Endometrial microvascular endothelial cells (primary cell): ENCODE data around the gene CRX. TPM values are rescaled to one million over a fixed set of nuclear protein-coding genes. Genes with fewer than 3 reads are reported as not detected.
"Not testable (repeated sequence)": the region's sequence is repeated elsewhere in the genome, so short reads cannot be mapped to it uniquely, and the experiment has no call there.

Source experiments
- in situ Hi-C: cut with HindIII; loops from 2 replicates; pipeline ENCODE4 v1.10.0; 2017; ENCODE audit warnings: low sequenced_read_pairs, low pct_unique_long_range_greater_than_20kb; ENCODE audit errors: inconsistent ontology term
- total RNA-seq: library from RNA; depleted of rRNA; stranded (reverse); fragments of >200 nt; gene quantifications from one replicate; pipeline ENCODE4 v1.2.3, GENCODE V29; 2015; ENCODE audit errors: inconsistent ontology term

The CRX gene
- total RNA-seq, 1 donor from 2014 or later: not detected

DNA sequence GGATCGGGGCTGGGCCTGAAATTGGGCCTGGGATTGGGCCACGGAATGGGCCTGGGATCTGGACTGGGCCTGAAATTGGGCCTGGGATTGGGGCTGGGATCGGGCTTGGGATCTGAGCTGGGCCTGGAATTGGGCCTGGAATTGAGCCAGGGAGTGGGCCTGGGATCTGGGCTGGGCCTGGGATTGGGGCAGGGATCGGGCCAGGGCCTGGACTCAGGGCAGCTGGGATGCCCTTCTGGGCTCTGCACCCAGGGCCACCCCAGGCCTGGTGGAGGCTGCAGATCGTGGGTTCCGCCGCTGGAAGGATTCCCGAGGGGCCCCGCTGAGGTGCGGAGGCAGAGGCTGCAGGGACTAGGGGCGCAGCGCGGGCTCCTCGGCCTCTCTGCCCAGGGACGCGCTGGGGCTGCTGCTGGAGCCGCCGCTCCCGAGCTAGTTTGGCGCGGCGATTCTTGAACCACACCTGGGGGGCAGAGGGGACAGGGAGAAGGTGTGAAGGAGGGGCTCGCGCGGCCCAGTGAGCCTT, 19.2 kb upstream of the CRX start:
- in situ Hi-C loops: no loop called here

DNA sequence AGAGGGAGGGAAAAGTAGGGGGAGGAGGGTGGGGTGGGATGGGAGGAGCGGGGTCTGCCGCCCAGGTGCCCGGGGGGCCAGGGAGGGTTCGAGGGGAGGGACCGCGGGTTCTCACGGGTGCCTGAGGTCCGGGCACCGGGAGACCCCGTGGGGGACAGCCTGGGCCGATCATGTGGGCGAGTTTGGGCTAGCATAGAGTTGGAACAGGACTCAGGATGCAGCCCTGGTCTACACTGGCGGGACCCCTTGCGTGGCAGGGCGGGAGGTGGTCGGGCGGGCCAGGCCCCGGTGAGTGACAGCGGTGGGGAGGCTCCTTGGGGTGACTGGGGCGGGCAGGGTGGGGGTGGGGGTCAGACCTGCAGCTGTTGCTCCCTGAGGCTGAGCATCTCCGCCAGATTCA, 18.6 kb upstream of the CRX start:
- in situ Hi-C loops: not testable (repeated sequence)

DNA sequence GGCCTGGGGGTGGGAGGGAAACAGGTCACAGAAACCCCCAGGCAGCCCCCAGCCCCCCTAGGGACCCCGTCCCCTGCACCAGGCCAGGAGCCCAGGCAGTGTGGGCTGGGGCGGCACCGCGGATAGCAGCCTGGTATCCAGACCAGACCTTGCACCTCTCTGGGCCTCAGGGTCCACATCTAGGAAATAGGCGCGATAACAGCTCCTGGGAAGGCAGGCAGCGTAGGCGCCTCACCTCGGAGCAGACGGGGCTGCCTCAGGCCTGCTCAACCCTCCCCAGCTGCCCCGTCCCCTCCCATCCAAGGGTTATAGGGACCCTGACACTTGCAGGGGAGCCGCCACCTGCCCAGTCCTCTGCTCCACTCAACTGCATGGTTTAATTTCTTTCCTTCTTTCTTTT, 18.1 kb upstream of the CRX start:
- in situ Hi-C loops: not testable (repeated sequence)

DNA sequence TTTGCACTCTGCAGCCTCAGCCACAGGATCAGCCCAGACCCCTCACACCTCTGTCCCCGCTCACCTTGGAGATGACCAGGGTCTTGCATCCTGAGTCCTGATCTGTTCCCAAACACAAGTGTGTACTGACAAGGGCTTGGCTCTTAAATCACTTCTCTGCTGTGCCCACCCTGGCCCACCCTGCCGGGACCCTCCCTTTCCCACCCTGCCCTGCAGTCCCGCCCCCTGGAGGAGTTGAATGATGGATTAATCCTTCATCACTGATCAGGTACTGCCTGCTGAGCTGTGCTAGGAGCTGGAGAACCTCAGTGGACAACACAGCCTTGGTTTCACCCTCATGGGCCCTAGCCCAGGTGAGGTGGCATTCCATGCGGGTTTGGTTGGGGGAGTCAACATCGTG, 17.3 kb upstream of the CRX start, which contains the start of gene TPRX1:
TSS of gene TPRX1 (minus strand) at position 101 of the 400 bp plus-strand sequence. CDS start at position 89, 12 bp downstream.
- in situ Hi-C loops: not testable (repeated sequence)

DNA sequence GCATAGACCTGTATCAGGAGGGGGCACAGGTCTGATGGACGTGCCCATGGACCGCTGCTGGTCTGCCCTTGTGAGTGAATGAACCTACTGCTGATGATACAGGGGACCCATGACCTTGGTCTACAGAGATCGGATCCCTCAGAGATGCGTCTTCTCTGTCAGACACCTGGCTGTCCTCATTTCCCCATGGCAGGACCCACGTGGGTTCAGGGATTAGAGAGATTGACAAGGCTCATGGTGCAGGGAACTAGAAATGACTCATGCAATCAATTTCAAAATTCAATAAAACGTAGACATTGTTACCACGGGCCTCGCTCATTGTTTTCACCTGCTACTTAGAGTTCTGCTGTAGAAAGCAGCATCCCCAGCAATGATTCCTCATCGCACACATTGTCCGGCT, 16.4 kb upstream of the CRX start:
- in situ Hi-C loops: no loop called here

DNA sequence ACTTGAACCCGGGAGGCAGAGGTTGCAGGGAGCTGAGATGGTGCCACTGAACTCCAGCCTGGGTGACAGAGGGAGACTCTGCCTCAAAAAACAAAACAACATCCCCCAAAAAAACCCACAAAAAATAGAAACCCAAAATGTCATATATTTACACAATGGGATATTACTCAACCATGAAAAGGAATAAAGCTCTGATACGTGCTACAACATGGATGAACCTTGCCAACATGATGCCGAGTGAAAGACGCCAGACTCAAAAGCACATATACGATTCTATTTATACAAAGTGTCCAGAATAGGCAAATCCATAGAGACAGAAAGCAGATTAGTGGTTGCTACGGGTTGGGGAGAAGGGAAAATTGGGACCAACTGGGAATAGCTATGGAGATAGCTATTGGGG, 15.3 kb upstream of the CRX start:
- in situ Hi-C loops: no loop called here

DNA sequence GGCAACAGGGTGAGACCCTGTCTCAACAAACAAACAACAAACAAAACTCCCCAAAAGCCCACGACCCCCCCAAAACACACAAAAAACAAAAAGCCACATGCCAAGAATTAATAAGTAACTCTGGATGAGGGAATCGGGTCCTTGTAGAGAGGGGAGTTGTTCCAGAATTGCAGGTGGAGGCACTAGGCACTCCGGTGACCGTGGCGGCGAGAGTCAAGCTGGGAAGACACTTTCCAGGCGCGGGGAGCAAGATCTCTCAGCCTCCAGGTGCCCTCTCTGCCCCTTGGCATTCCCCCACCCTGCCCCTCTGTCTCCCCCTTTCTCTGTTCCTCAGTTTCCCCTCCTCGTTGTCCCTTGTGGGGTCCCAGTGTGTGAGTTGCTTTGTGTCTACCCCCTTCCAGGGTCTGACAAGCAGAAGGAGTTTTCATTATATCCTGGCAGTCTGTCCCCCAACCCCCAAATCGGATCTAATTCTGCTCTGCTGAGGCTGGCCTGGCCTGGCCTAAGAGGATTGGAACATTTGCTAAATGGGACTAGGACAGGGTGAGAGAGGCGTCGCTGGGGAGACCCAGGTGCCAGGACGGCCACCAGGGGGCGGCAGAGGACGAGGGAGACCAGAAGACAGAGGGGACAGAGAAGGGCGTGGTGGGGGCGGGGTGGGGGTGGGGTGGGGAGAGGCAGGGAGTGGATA, 8.3 kb upstream of the CRX start:
- in situ Hi-C loops: no loop called here

DNA sequence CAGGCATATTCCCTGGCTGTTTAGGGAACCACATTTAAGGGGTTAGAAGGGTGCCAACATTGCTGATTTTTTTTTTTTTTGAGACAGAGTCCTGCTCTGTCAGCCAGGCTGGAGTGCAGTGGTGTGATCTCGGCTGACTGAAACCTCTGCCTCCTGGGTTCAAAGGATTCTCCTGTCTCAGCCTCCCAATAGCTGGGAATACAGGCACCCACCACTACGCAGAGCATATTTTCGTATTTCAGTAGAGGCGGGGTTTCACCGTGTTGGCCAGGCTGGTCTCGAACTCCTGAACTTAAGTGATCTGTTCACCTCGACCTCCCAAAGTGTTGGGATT, 7.8 kb upstream of the CRX start:
- in situ Hi-C loops: no loop called here

DNA sequence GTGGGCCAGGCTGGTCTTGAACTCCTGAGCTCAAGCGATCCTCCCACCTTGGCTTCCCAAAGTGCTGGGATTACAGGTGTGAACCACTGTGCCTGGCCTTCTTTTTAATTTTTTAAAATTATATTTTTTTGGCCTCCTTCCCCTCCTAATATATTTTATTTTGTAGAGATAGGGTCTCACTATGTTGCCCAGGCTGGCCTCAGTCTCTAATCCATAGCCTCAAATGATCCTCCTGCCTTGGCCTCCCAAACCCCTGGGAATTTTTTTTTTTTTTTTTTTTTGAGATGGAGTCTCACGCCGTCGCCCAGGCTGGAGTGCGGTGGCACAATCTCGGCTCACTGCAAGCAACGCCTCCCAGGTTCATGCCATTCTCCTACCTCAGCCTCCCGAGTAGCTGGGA, 5.5 kb upstream of the CRX start:
- in situ Hi-C loops: not testable (repeated sequence)

DNA sequence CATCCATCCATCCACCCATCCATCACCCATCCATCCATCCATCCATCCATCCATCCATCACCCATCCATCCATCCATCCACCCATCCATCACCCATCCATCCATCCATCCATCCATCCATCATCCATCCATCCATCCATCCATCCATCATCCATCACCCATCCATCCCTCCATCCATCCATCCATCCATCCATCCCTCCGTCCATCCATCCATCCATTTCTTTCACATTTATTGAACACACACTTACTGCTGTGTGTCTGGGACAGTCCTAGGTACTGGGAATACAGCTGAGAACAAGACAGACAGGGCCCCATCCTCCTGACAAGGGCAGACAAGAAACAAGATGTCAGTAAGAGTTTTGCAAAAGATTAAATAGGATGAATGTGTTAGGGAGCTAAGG, 3.5 kb upstream of the CRX start:
- in situ Hi-C loops: not testable (repeated sequence)

DNA sequence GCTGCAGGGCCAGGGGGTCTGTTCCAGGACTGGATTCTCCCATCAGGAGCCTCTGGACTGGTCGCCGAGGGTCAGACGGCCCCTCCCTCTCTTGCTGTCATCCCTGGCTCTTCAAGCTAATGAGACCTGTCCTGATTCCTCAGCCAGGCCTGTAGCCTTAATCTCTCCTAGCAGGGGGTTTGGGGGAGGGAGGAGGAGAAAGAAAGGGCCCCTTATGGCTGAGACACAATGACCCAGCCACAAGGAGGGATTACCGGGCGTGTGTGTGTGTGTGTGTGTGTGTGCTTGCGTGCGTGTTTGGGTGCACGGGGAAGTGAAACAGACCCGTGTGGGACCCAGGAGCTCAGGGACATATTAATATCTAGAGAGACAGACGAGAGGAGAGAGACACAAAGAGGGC, 1.9 kb upstream of the CRX start:
- in situ Hi-C loops: no loop called here

DNA sequence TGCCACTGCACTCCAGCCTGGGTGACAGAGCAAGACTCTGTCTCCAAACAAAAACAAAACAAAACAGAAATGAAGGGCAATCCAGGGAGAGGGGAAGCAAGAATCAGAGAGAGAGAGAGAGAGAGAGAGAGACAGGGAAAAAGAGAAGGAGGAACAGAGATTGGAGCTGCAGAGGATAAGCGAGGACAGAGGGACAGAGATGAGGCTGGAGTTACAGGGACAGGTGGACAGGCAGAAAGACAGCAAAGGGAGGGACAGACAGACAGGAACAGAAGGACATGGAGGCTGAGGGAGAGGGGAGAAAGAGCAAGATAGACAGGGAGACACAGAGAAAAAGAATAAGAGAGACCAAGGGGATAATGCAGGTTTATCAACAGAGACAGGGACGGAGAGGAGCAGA, 1.3 kb upstream of the CRX start:
- in situ Hi-C loops: no loop called here

DNA sequence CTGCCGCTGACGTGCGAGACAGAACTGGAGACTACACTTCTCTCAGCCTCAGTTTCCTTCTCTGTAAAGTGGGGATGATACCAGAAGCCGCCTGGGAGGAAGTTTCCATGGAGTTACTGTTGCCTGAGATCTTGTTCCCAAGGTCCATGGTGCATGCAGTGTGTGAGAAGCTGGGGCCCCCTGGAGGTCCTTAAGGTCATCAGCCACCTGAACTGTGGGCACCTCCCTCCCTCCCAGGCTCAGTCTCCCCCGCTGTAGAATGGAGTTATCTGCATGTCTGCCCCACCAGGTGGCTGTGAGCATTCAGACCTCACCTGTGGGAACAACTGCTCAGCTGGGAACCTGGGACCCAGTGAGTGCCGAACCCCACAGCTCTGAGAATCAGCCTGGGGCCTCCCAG, 2.7 kb downstream of the CRX start:
- in situ Hi-C loops: no loop called here

DNA sequence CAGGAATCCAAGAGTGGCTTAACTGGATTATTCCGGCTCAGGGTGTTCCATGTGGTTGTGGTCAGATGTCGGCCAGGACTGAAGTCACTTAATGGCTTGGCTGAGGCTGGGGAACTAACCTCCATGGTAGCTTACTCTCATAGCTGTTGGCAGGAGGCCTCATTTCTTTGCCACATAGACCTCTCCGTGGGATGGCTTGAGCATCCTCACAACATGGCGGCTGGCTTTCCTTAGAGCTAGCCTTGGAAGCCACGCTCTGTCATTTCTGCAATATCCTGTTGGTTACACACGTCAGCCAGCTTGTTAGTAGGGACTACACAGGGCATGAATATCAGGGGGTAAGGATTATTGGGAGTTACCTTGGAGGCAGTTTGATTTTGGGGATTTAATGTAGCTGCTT, 5.1 kb downstream of the CRX start:
- in situ Hi-C loops: no loop called here

DNA sequence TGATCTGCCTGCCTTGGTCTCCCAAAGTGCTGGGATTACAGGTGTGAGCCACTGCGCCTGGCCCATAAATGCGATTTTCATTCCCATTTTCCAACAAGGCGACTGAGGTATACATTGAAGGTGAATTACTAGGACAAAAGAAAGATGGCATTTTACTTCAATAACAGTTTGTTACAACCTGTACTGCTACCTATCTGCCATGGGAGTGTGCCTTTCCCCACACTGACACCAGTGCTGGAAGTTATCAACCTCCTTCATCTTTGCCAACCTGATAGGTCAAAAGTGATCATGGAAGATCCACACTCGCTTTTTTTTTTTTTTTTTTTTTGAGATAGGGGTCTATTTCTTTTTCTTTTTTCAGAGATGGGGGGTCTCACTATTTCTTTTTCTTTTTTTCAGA, 11.0 kb downstream of the CRX start:
- in situ Hi-C loops: no loop called here

DNA sequence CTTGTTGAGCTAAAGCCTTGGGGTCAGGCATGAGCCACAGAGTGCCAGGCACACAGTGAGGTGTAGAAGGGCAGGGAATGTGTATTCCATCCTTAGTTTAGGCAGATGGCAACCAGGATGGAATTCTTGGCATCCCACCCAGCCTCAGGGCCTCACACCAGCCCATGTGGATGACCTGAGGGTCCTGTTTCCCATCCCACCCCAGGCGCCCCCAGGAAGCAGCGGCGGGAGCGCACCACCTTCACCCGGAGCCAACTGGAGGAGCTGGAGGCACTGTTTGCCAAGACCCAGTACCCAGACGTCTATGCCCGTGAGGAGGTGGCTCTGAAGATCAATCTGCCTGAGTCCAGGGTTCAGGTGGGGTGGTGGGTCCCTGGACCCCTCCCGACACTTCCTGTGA, 14.3 kb downstream of the CRX start:
- in situ Hi-C loops: no loop called here

DNA sequence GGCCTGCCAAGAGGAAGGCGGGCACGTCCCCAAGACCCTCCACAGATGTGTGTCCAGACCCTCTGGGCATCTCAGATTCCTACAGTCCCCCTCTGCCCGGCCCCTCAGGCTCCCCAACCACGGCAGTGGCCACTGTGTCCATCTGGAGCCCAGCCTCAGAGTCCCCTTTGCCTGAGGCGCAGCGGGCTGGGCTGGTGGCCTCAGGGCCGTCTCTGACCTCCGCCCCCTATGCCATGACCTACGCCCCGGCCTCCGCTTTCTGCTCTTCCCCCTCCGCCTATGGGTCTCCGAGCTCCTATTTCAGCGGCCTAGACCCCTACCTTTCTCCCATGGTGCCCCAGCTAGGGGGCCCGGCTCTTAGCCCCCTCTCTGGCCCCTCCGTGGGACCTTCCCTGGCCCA, 17.7 kb downstream of the CRX start:
- in situ Hi-C loops: no loop called here

DNA sequence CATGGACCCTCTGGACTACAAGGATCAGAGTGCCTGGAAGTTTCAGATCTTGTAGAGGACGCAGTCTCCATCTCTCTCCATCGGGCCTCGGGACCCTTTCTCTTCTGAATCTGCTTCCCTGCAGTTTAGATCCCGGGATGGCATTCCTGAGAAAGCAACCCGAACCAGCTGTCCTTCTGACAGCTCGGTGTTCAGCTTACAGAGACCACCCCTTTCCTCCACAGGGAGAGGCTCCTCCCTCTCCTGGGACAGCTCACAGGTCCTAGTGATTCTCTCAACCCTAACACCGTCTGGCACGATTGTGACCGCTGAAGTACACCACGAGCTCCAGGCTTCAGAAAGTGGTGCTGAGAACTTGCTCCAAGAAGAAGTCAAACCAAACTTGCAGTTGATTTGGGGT, 18.2 kb downstream of the CRX start:
- in situ Hi-C loops: no loop called here

DNA sequence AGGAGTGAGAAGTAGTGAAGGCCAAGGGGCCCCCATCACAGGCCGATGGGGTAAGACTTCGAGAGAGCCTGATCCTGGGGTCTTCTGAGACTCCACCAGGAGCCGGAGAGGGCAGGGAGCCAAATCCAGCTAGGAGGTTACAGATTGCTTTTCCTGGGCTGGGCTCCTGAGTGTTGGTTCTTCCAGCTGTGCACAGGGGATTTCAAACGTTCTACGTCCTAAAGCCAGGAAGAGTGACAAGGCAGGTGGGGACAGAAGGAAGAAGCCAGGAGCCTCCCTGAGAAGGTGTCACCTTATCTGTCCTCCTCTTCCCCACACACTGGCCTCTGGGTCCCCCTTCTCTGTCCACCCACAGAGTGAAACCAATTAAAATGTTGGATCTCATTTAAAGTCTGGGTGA, 21.2 kb downstream of the CRX start:
- in situ Hi-C loops: no loop called here

DNA sequence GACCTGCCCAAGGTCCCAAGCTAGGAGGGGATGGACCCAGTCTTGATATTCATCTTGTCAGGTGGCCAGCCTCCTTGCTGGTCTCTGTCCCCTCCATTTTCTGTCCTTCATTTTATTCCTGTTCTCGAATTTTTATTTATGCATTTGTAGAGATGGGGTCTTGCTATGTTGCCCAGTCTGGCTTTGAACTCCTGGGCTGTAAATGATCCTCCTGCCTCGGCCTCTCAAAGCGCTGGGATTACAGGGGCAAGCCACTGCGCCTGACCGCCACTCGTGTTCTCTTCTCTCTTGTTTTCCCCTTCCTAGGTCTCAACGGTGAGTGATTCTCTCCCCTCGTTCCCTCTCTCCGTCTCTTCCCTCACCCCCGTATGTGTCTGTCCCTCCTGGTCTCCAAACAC, 26.7 kb downstream of the CRX start:
- in situ Hi-C loops: no loop called here

DNA sequence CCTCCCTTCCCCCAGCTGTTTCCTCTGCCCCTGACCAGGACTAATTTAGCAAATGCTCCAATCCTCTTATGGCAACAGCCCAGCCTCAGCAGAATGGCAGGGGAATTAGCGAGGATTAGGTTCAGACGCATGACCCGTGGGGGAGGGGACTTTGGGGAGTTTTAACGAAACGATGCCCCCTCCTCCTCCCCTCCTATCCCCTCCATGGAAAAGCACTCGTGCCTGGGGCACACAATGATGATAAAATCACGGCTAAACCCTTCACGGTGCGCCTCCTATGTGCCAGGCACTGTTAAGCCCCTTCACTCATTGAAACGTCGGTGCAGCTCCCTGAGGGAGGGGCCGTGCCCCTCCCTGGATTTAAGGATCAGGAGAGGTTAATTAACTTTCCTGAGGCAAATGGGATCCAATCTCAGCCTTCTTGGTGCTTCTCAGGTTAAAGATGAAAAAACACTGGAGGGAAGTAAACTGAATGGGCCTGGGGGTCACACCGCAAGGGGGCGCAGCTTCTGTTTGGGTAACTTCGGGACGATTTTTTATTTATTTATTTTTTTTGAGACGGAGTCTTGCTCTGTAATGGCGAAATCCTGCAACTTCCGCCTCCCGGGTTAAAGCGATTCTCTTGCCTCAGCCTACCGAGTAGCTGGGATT, 27.2 kb downstream of the CRX start:
- in situ Hi-C loops: no loop called here
